A673 (cell line): Measurements from ENCODE around the gene FNBP1.

Source experiments
- EZH2 ChIP-seq: fragments of 200-600 bp; sonication (generic); IDR thresholded peaks from 2 replicates; pipeline ENCODE4 v1.6.1; 2017; ENCODE audit warnings: borderline replicate concordance, low read depth, mild to moderate bottlenecking, mixed read lengths, antibody characterized with exemption, low read length; ENCODE audit not compliant: poor library complexity, severe bottlenecking
- TF ChIP-seq, protein P1 (sequence below): fragments of 300-800, 200-600 bp; sonication (generic); conservative IDR thresholded peaks from 2 replicates; pipeline ENCODE4 v1.5.1; 2017; ENCODE audit warnings: low read depth, mild to moderate bottlenecking, antibody characterized with exemption, low read length, moderate library complexity, mixed read lengths

GRCh38 chr9:130049431-130050210 lies 6.6 kb upstream of the FNBP1 start:
- TF ChIP-seq, protein P1, sequence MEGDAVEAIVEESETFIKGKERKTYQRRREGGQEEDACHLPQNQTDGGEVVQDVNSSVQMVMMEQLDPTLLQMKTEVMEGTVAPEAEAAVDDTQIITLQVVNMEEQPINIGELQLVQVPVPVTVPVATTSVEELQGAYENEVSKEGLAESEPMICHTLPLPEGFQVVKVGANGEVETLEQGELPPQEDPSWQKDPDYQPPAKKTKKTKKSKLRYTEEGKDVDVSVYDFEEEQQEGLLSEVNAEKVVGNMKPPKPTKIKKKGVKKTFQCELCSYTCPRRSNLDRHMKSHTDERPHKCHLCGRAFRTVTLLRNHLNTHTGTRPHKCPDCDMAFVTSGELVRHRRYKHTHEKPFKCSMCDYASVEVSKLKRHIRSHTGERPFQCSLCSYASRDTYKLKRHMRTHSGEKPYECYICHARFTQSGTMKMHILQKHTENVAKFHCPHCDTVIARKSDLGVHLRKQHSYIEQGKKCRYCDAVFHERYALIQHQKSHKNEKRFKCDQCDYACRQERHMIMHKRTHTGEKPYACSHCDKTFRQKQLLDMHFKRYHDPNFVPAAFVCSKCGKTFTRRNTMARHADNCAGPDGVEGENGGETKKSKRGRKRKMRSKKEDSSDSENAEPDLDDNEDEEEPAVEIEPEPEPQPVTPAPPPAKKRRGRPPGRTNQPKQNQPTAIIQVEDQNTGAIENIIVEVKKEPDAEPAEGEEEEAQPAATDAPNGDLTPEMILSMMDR, result no peak
- TF ChIP-seq EZH2, result no peak
